SK-N-SH (cell line): Measurements from ENCODE around the gene ADCY1. TPM values are rescaled to one million over a fixed set of nuclear protein-coding genes. Genes with fewer than 3 reads are reported as not detected.

ENCODE experiments used
- CTCF ChIA-PET: fragments of 300-600, 350-600 bp; formaldehyde crosslinking; extraction: SDS; loops from one replicate; lab custom pipeline; 2021; lab: Yijun Ruan, JAX
- POLR2A ChIA-PET: fragments of 350-600 bp; sonication (Branson Sonifier 250); formaldehyde crosslinking; extraction: SDS; loops from one replicate; lab custom pipeline; 2020; ENCODE audit warnings: antibody characterized with exemption, inconsistent platforms; lab: Yijun Ruan, JAX
- DNase-seq: peaks from one replicate; pipeline ENCODE4 v3.0.0; 2012
- H2AFZ ChIP-seq: fragments of 200-600 bp; sonication (generic); 2 replicates; pipeline ENCODE4 v1.8.1; 2016; ENCODE audit warnings: antibody characterized with exemption, mild to moderate bottlenecking, low read depth
- H3F3A ChIP-seq: fragments of 200-600 bp; sonication (generic); replicated peaks from 2 replicates; pipeline ENCODE3; 2016; ENCODE audit warnings: antibody characterized with exemption, mild to moderate bottlenecking; ENCODE audit not compliant: insufficient read depth
- H3K27ac ChIP-seq, 2 experiments: fragments of 200-500 bp in 1 of 2; fragments of 200-600 bp in 1 of 2; sonication (Bioruptor generic) in 1 of 2; sonication (generic), shearing (Covaris generic) in 1 of 2; 2 replicates each; pipeline versions ENCODE4 v1.5.1 to v1.6.1; 2014 to 2016; ENCODE audit warnings: low read depth in 2 of 2, inconsistent platforms in 1 of 2, low read length in 1 of 2, mild to moderate bottlenecking in 1 of 2, mixed read lengths in 1 of 2
- H3K27me3 ChIP-seq: fragments of 200-600 bp; sonication (generic), shearing (Covaris generic); 2 replicates; pipeline ENCODE4 v1.6.1; 2016; ENCODE audit warnings: mixed run types; ENCODE audit not compliant: insufficient read depth
- H3K36me3 ChIP-seq, 2 experiments: fragments of 200-500 bp in 1 of 2; fragments of 200-600 bp in 1 of 2; sonication (Bioruptor generic) in 1 of 2; sonication (generic) in 1 of 2; replicated peaks in 1 of 2; 2 replicates each; pipeline versions ENCODE3 to v1.5.1; 2014 to 2016; ENCODE audit warnings: low read length in 1 of 2, mild to moderate bottlenecking in 1 of 2; ENCODE audit not compliant: insufficient read depth in 2 of 2, control insufficient read depth in 1 of 2
- H3K4me1 ChIP-seq, 2 experiments: fragments of 200-500 bp in 1 of 2; fragments of 200-600 bp in 1 of 2; sonication (Bioruptor generic) in 1 of 2; sonication (generic), shearing (Covaris generic) in 1 of 2; 2 replicates each; pipeline versions ENCODE4 v1.5.1 to v1.6.1; 2014 to 2016; ENCODE audit warnings: low read depth in 1 of 2, low read length in 1 of 2, mixed run types in 1 of 2; ENCODE audit not compliant: insufficient read depth in 2 of 2, control insufficient read depth in 1 of 2
- H3K4me2 ChIP-seq: fragments of 200-600 bp; sonication (generic), shearing (Covaris generic); 2 replicates; pipeline ENCODE4 v1.6.1; 2017; ENCODE audit warnings: mixed run types
- H3K4me3 ChIP-seq, 2 experiments: fragments of 200-500 bp in 1 of 2; fragments of 200-600 bp in 1 of 2; sonication (Bioruptor generic) in 1 of 2; sonication (generic), shearing (Covaris generic) in 1 of 2; 2 replicates each; pipeline versions ENCODE4 v1.5.1 to v1.8.1; 2014 to 2016; ENCODE audit warnings: low read depth in 2 of 2, inconsistent platforms in 1 of 2, low read length in 1 of 2, mild to moderate bottlenecking in 1 of 2, mixed read lengths in 1 of 2, moderate library complexity in 1 of 2
- H3K79me2 ChIP-seq: fragments of 200-600 bp; sonication (generic); 2 replicates; pipeline ENCODE4 v1.8.1; 2017; ENCODE audit warnings: mild to moderate bottlenecking; ENCODE audit not compliant: insufficient read depth
- H3K9ac ChIP-seq: fragments of 200-600 bp; sonication (generic); 2 replicates; pipeline ENCODE4 v1.6.1; 2017; ENCODE audit warnings: mixed run types
- H3K9me2 ChIP-seq: fragments of 200-600 bp; sonication (generic); 2 replicates; pipeline ENCODE4 v1.6.1; 2017; ENCODE audit warnings: mixed run types
- H3K9me3 ChIP-seq: fragments of 200-600 bp; sonication (generic); 2 replicates; pipeline ENCODE4 v1.6.1; 2017; ENCODE audit warnings: mixed run types, mild to moderate bottlenecking, moderate library complexity
- H4K20me1 ChIP-seq: fragments of 200-600 bp; sonication (generic); 2 replicates; pipeline ENCODE4 v1.6.1; 2017; ENCODE audit warnings: mild to moderate bottlenecking, mixed run types; ENCODE audit not compliant: insufficient read depth
- ELF1 ChIP-seq: IDR thresholded peaks from 2 replicates; pipeline ENCODE4 v1.4.0; 2012
- EZH2phosphoT487 ChIP-seq: fragments of 200-600 bp; sonication (generic); IDR thresholded peaks from 2 replicates; pipeline ENCODE4 v1.6.1; 2017; ENCODE audit warnings: low read depth, mixed run types, mild to moderate bottlenecking, antibody characterized with exemption, moderate library complexity, borderline replicate concordance
- FOXM1 ChIP-seq: IDR thresholded peaks from 2 replicates; pipeline ENCODE4 v1.4.0; 2012; ENCODE audit warnings: low read depth, mild to moderate bottlenecking
- GABPA ChIP-seq: IDR thresholded peaks from 2 replicates; pipeline ENCODE4 v1.4.0; 2012; ENCODE audit warnings: low read depth, mild to moderate bottlenecking
- GATA2 ChIP-seq: sonication (generic); formaldehyde crosslinking; IDR thresholded peaks from 2 replicates; pipeline ENCODE4 v1.5.0; 2020; ENCODE audit warnings: mild to moderate bottlenecking, missing genetic modification reagents
- POLR2AphosphoS5 ChIP-seq: IDR thresholded peaks from 2 replicates; pipeline ENCODE4 v1.6.1; 2012; ENCODE audit warnings: low read depth, low read length
- RAD21 ChIP-seq: IDR thresholded peaks from 2 replicates; pipeline ENCODE4 v1.6.1; 2012; ENCODE audit warnings: mild to moderate bottlenecking, low read length
- RFX5 ChIP-seq: IDR thresholded peaks from 2 replicates; pipeline ENCODE4 v1.6.1; 2012; ENCODE audit warnings: mild to moderate bottlenecking, improper control_type of control experiment, low read length
- RXRA ChIP-seq: IDR thresholded peaks from 2 replicates; pipeline ENCODE4 v1.4.0; 2012; ENCODE audit warnings: low read depth, mild to moderate bottlenecking, borderline replicate concordance
- SMC3 ChIP-seq: IDR thresholded peaks from 2 replicates; pipeline ENCODE4 v1.6.1; 2012; ENCODE audit warnings: low read depth, low read length, improper control_type of control experiment
- TEAD4 ChIP-seq: IDR thresholded peaks from 2 replicates; pipeline ENCODE4 v1.4.0; 2012; ENCODE audit warnings: mild to moderate bottlenecking, borderline replicate concordance; ENCODE audit not compliant: insufficient read depth
- WGBS: methylation state at CpG from one replicate; pipeline ENCODE4 v1.1.6; 2017; ENCODE audit warnings: low lambda C conversion rate; 5-methylcytosine and 5-hydroxymethylcytosine counted together
- polyA plus RNA-seq, 3 experiments: library from polyadenylated mRNA; depleted of rRNA; stranded (reverse); fragments of >200 nt; gene quantifications; 2 replicates each; pipeline ENCODE4 v1.2.3, GENCODE V29; 2012
- TF ChIP-seq, protein P1 (sequence below): fragments of 150-350 bp; IDR thresholded peaks from 2 replicates; pipeline ENCODE4 v1.6.1; 2016; ENCODE audit warnings: mild to moderate bottlenecking, low read depth, low read length
- TF ChIP-seq, protein P2 (sequence below): IDR thresholded peaks from 2 replicates; pipeline ENCODE4 v1.4.0; 2012; ENCODE audit warnings: low read depth
- TF ChIP-seq, protein P3 (sequence below): IDR thresholded peaks from 2 replicates; pipeline ENCODE4; 2012

The ADCY1 gene
- polyA plus RNA-seq, 1 of the 3 experiments (the other 2 are of a cell fraction), result 0.16 TPM

DNA sequence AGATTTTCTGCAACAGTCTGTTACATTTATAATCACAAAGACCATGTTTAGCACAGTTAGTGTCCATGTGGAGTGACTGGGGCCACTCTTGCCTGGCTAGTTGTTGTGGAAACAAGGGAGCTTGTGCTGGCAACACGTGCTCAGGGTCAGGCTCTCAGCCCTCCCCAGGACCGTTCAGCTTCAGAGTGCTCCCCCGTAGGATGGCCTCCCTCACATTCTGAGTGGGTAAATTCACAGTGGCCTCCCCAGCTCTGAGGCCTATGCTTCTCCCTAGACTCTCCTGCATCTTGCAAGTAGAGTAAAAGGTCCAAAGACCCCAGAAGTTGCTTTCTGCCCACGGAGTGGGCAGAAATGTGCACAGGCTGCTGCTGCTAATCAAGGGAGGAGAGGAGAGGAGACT is 122.3 kb downstream of the ADCY1 start (continued):
- no peak for TF ChIP-seq RFX5
- TF ChIP-seq, protein P1, sequence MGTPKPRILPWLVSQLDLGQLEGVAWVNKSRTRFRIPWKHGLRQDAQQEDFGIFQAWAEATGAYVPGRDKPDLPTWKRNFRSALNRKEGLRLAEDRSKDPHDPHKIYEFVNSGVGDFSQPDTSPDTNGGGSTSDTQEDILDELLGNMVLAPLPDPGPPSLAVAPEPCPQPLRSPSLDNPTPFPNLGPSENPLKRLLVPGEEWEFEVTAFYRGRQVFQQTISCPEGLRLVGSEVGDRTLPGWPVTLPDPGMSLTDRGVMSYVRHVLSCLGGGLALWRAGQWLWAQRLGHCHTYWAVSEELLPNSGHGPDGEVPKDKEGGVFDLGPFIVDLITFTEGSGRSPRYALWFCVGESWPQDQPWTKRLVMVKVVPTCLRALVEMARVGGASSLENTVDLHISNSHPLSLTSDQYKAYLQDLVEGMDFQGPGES, result no peak
- TF ChIP-seq, all 33 proteins: peak for 0

DNA sequence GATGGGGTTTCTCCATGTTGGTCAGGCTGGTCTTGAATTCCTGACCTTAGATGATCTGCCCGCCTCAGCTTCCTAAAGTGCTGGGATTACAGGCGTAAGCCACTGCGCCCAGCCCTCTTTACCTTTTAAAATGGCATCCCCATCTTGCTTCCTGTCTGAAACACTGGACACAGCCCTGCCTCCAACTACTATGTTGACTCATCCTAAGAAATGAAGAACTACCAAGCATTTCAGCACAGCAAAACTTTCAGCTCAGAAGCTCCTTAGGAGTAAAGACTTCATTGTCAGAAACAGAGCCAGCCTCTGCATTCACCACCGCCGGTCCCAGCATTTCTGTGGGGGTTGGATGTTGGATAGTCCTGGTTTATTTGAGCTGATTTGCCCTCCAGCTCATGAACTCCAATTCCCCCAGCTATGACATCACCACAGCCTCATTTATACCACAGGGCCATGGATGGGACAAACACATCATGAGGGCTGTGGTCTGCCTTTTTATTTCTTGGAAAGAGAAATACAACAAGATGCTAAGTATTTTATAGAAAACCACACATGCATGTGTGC is 123.5 kb downstream of the ADCY1 start:
- H3K9me3 ChIP-seq, result 0 out of 2 replicates have a peak, but pooled peaks cover 4% of the 10 kb centered on the region
- TF ChIP-seq GATA2 (CRISPR knock-in tag) (no peak), GABPA (no peak), POLR2AphosphoS5 (no peak), SMC3 (no peak), FOXM1 (no peak), ELF1 (no peak), EZH2phosphoT487 (no peak), TEAD4 (no peak), RAD21 (no peak), RXRA (no peak)
- TF ChIP-seq, protein P2, sequence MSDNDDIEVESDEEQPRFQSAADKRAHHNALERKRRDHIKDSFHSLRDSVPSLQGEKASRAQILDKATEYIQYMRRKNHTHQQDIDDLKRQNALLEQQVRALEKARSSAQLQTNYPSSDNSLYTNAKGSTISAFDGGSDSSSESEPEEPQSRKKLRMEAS, result no peak
- TF ChIP-seq, protein P1, result no peak
- TF ChIP-seq, protein P3, sequence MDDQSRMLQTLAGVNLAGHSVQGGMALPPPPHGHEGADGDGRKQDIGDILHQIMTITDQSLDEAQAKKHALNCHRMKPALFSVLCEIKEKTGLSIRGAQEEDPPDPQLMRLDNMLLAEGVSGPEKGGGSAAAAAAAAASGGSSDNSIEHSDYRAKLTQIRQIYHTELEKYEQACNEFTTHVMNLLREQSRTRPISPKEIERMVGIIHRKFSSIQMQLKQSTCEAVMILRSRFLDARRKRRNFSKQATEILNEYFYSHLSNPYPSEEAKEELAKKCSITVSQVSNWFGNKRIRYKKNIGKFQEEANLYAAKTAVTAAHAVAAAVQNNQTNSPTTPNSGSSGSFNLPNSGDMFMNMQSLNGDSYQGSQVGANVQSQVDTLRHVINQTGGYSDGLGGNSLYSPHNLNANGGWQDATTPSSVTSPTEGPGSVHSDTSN, result no peak
- WGBS, result 88% methylated on average over 5 of the region's 5 CpGs
- no peaks in the 10 kb centered on the region for H3F3A ChIP-seq
- H3K4me1 ChIP-seq, result peaks cover 0 to 22% of the 10 kb centered on the region in 2 experiments; a peak in 2 of 4 replicates
- POLR2A ChIA-PET, result interaction anchor here (1.4 kb wide), 1 partner anchor 10 kb away, joined by 4 read pairs; no protein-coding TSS in a partner anchor
- CTCF ChIA-PET, result interaction anchor here (1.0 kb wide), 1 partner anchor 117 kb away, joined by 4 read pairs; no protein-coding TSS in a partner anchor
- H3K79me2 ChIP-seq, result no peaks in the 10 kb centered on the region
- peaks cover 8% of the 10 kb centered on the region; the same call in 1 of the 2 replicates for H3K27me3 ChIP-seq
- H3K4me3 ChIP-seq, result no peak overlapping the region
- H4K20me1 ChIP-seq, result no peaks in the 10 kb centered on the region
- no peak overlapping the region for H3K4me2 ChIP-seq
- H3K9me2 ChIP-seq, result no peaks in the 10 kb centered on the region
- H3K9ac ChIP-seq, result no peak overlapping the region
- H3K36me3 ChIP-seq, result peaks cover 0 to 4% of the 10 kb centered on the region in 2 experiments
- H2AFZ ChIP-seq, result no peak overlapping the region
- H3K27ac ChIP-seq, result no peak overlapping the region
- no peak for DNase-seq
